GM21390 (cell line): ENCODE data around the gene PLXNC1.

Experiments used
- ATAC-seq: cut with Tn5 transposase; IDR thresholded peaks from one replicate; pipeline ENCODE4 v1.9.1; 2021; ENCODE audit not compliant: unreplicated experiment

PLXNC1 gene

DNA sequence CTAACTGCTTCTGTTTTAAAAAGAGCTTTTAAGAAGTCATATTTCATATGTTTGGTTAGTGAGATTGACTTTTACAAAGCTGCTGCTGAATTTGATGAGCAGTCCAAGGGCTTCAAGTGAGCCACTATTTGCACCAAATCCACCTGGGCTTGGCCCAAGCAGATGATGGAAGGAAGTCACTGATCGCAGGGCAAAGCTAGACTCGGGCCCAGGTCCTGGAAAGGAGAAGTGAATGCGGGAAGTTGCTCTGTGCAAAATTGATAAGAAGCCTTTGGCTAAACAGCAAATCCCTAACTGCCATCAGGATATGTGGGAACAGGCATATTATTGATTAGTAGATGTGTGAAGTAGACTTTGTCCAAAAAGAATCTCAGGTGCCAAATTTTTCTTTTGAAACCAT lies 30.5 kb downstream of the PLXNC1 start:
- ATAC-seq, result no peak

DNA sequence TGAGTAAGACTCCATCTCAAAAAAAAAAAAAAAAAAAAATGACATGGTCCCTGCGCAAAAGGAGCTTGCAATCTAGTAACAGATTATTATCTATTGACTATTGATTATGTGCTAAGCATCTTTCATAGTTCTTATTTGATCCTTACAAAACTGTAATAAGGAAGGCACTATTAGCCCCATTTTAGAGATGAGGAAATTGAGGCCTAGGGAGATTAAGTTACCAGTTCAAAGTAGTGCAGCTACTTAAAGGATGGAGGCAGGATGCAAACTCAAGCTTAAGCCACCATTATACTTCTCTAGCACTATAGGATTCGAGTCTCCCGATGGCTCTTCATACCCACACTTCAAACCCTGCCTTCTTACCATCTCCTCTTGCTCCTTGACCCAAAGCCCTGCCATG lies 31.3 kb downstream of the PLXNC1 start:
- ATAC-seq, result no peak

DNA sequence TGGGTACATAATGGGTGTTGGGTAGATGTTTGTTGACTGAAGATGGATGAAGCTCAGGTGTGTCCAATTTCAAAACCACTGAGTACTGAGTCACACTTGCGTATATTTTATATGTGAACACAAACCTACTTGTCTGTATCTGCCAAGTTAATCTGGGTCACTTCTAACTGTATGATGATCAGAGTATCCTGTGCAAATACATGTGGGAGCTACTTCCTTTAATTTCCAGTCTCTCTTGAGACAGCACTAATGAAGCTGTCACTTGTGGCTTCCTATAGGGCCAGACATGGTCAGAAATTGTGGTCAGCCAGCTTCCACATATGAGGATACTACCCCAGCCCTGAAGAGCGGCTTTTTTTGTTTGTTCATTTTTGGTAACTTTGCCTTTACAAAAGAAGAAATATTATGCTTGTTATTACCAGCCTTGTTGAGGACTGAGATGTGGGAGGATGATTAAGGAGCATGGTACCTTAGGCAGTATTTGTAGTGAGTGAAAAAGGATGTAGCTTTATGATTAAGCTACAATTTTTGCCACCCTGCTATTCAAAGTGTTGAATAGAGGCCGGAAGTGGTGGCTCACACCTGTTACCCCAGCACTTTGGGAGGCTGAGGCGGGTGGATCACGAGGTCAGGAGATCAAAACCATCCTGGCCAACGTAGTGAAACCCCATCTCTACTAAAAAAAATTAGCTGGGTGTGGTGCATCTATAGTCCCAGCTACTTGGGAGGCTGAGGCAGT lies 32.4 kb downstream of the PLXNC1 start:
- no peak for ATAC-seq

DNA sequence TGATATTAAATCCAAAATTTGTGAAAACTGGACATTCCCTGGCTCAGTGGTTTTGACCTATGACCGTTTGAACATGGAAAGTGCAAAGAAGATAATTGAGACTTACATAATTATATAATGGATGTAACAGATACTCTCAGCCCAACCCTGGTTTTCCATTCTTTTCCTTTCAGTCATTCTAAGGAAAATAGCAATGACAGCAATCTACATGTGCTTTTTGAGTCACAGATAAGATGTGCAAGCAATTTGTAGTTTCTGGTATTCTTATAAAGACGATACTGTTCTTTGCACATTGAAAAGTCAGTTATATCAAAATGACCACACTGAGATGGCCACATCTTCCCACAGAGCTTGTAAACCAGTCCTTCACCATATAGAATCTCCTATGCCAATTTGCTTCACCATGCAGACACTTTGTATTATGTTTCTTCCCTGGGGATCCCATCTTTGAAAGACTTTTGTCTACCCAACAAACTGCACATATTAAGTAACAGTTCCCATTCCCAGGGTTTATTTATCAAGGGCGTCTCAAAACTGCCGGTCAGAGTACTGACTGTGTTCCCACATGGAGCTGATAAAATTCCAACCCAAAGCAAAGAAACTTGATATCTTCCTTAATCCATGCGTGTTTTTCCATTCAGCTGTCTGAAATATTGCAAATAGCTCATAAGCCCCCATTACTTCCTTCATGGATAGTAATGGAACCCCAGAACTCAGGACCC lies 34.8 kb downstream of the PLXNC1 start:
- ATAC-seq, result no peak

DNA sequence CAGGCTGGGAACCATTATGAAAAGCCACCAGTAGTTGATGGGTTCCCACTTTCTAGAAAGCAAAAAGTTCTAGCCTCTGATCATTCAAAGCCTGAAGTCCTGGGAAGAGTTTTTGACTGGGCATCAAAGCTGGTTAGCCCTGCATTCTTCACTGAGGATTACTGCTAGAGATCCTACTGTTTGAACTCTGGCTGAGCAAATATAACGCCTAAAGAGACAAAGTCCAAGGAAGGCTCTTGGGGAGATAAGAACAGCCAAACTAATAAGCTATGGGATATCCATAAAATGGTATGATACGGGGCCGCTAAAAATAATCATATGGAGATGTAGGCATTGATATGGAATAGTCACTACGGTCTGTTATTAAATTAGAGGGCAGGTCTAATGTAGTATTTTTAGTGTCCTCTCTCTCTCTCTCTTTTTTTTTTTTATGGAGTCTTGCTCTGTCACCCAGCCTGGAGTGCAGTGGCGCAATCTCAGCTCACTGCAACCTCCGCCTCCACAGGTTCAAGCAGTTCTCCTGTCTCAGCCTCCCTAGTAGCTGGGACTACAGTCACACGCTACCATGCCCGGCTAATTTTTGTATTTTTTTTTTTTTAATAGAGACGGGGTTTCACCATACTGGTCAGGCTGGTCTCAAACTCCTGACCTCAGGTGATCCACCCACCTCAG lies 35.5 kb downstream of the PLXNC1 start:
- ATAC-seq, result no peak

DNA sequence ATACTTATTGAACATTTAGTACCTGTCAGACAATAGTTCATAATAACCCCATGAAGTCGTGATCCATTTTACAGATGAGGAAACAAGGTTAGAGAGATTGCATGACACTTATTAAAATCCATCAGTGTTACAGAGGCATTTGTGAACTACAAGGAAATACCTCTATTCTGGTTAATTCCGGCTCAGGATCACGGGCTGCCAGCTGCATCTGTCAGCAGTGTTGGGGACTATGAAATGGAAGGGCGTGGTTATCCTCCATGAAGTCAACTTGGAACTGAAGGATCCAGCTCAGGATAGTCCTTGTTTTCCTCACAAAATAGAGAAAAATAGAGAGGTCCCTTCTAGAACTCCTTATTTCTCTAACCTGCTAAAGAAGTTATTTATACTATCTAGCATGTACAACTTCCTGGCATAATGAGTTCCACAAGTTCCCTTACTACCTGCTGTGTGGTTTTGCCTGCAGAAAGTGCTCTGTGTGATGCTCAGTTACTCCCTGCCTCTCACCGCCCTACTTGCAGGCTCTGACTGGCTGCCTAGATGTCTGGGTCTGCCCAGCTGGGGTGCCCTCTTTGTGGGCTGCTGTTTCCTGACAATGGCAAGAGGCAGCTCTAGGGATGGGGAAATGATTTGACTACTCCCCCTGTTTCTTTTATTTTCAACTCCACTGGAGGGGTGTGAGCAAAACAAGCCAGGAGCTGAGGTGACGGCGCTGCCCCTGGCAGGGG lies 36.8 kb downstream of the PLXNC1 start:
- no peak for ATAC-seq

DNA sequence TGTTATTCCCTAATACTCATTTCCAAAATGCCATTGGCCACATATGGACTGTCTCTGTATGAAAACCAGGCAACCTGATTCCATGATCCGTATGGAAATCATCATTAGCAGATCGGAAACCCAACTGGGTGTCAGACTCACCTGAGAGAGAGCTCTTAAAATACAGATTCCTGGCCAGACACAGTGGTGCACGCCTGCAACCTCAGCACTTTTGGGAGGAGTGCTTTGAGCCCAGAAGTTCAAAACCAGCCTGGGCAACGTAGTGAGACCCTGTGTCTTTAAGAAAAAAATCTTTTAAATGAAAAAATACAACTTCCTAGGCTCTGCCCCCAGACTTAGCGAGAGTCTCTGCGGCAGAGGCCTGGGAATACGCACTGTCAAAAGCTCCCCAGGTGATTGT lies 37.4 kb downstream of the PLXNC1 start:
- ATAC-seq, result no peak

DNA sequence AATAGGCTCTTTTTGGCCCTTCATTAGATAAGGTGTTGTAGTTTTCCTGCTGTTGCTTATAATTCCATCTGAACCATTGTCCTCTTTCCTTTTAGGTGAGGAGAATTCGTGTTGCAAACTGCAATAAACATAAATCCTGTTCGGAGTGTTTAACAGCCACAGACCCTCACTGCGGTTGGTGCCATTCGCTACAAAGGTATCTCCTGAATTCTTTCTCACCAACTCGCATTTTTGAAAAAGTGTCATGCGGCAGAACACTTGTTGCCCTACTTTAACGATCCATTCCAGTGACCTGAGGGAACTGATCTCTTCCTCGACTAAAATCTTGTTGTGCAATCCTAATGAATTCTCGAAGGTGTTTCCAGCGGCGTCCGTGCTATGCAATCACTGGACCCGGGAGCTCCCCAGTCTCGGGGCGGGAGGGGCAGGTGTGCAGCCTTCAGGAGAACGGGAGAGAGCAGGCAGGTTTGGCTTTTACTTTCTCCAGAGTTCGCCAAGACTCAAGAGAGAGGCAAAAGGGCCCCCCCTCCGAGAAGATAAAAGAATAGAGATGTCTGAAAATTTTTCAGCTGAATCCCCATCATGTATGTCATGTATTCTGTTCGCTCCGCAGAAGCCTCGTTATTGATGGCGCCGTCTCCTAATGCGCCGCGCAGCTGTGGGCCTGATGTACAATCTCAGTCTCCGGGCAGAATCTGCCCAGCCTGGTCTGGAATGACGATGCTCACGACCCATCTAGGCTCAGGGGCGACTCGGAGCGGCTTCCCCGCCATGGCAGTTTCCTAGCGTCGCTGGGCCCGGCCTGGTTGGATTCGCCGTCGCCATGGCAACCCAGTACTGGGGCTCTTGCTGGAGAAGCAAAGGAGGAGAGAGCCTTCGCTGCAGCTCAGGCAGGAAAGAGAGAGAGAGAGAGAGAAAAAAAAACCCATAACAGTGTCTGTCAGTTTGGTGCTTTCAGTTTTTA lies 38.2 kb downstream of the PLXNC1 start:
- ATAC-seq, result no peak

DNA sequence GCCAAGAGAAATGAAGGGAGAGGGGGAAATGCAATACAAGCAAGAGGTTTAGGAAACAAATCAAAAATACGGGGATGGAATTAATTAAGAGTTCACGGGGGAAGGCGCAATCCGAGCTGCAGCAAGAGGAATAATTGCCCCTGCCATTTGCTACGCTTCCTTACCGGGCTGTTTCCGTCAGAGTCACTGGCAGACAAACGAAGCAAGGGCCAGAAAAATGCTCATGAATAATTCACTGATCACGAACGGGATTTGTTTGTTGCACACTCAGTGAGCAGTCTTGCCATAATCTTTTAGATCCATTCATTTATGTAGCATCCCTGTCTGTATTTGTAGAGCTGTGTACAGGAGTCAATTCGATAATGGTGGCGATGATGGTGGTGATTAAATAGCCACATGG lies 39.0 kb downstream of the PLXNC1 start:
- ATAC-seq, result no peak

DNA sequence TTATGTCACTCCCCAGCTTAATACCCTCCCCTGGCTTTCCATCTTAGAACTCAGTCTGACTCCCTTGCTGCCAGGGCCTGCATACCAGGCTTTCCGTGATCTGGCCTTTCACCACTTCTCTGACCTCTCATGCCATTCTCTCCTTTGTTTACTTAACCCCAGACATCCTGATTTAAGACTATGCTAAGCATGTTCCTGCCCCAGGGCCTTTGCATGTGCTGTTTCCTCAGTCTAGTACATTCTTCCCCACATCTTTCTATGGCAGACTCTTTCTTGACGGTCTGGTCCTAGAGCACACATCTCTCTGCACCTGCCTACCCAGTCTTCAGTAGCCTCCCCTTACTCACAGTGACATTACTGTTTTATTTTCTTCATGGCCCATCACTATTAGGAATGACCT lies 42.2 kb downstream of the PLXNC1 start:
- ATAC-seq, result peak; percentile 30

DNA sequence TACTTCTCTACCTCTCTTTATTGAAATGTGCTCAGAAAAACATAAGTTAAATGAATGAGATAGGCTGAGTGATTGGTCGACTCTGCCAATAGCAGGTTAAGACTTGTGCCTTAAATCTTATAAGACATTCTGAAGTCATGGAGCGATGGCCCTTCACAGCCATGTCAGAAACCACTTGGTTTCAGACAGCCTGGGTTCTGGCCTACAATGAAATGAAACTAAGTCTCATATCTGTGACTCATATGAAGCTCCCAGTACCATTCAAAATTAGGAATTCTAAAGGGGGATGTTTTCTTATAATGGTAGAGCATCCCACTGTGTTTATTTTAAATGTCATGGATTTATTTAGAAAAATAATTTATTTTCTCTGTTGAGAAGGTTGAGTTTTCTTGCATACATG lies 42.6 kb downstream of the PLXNC1 start:
- ATAC-seq, result peak; percentile 85

DNA sequence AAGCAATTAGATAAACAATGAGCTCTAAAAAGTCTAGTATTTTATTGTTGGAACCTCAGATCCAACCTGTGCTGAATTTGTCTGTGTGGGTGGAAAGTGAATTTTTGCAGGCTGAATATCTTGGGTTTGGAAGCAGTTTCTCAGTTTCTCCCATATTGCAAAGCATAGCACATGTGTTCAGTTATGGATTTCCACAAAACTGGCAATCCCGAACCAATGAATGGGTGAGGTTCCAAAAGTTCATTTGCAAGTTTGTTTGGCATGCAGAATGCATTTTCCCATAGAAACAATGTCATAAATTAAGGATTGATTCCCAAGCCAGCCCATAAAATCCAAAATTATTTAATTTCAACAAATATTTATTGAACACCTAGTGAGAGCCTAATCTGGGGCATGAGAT lies 43.4 kb downstream of the PLXNC1 start:
- no peak for ATAC-seq

DNA sequence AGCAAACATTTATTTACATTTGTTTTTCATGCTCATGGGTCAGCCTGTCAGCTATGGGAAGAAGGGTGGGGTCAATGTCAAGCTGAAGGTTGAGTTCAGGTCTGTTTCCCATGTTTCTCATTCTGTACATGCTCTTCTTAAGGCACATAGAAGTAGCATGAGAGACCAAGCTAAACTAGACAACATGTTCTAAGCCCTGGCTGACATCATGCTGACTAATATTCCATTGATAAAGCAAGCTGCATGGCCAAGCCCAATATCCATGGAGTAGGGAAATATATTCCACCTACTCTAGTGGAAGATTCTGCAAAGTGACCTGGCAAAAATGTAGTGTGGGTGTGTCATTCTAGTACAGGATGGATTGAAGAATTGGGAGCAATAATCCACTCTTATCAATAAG lies 44.1 kb downstream of the PLXNC1 start:
- ATAC-seq, result no peak

DNA sequence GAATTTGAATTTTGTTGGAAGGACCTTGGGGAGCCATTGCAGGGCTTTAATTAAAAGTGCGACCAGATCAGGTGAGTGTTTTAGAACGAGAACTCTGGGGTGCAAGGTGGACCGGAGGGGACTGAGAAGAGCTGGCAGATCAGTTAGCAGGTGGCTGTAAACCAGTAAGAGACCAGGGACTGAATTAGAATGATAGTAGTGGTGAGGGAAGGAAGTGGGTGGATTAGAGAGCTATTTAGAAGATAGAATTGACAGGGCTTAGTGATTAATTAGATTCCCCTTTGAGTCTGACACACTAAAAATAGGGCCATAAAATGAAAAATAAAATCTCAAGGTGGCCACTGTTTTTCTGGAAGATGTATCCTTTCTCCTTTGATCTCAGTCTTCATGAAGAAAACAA lies 44.8 kb downstream of the PLXNC1 start:
- ATAC-seq, result no peak

DNA sequence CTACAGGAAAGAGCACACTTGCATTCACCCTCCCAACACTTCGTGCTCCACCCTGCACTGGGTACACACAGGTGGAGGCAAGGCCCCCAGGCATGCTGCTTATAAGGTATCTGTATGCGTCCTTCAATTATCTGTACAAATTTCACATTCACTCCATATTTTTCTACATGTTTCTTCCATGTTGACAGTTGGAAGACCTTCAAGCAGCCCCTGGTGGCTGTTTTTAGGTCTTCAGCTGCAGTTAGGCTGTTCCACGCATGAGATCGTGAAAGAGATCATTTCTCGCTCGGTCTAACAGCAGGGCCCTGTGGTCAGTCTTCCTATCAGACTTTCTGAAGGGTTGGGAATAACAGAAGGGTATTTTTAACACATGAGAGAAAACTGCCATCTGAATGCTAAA lies 47.1 kb downstream of the PLXNC1 start:
- no peak for ATAC-seq

DNA sequence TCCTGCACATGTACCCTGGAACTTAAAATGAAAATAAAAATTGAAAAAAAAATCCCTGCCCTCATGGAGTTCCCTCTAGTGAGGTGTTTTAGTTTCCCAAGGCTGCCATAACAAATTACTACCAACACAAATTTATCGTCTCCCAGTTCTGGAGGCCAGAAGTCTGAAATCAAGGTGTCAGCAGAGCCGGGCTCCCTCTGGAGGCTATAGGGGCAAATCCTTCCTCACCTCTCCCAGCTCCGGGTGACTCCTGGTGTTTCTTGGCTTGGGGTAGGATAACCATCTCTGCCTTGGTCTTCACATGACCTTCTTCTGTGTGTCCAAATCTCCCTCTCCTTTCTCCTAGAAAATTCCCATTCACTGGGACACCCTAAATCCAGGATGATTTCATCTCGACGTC lies 50.1 kb downstream of the PLXNC1 start:
- ATAC-seq, result no peak

DNA sequence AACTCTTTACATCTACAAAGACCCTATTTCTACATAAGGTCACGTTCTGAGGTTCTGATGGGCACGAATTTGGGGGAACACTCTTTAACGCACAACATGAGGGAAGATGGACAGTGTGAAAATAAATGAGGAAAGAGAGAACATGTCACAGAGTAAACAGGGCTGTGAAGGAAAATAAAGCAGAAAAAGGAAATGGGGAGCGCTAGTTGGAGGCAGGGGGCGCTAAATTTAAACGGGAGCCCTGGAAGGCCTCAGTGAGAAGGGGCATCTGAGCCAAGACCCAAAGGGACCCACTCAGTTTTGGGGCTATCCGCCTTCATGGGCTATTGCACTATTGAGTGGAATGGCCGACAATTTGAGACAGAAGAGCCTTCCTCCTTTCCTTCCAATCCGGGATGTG lies 50.5 kb downstream of the PLXNC1 start:
- ATAC-seq, result no peak

DNA sequence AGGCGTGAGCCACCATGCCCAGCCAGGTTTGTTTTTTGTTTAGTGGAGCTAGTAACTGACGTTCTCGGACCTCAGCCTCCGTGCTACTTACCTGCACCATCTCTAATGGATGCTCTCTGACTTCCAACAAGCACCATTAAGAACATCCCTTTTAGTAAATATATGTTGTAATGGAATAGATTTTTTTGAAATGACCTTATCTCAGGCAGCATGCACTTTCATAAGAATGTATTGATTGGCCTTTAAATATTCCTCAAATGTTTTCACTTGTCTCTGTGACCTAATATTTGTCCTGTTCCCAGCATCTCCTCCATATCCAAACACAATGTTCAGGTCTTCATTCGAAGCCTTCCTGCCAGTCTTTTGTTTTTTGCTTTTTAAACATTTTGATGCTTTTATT lies 51.7 kb downstream of the PLXNC1 start:
- no peak for ATAC-seq

DNA sequence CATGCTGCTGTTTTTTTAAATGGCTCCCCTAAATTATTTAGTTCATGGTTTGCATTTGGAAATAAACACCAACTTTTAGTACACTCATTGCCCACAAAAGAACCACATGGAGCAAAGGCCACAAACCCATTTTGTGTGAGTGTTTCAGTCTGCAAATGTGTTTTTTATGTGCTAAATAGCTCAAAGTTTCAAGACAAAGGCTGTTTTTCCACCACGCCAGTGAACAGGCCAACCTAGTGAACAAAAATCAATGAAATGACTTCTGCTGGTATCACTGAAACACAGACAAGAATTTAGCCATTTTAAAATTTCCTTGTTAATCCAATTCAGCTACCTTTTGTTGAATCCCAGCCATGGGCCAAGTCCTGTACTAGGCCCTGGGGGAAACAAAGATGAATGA lies 52.3 kb downstream of the PLXNC1 start:
- ATAC-seq, result no peak
